ENCODE measurements around the gene CTBP2. TPM values are rescaled to one million over a fixed set of nuclear protein-coding genes. Genes with fewer than 3 reads are reported as not detected.

The CTBP2 gene
- total and polyA plus RNA-seq, 10 of the 15 experiments (the other 5 are each of a cell fraction or from before 2014, with no cell fraction given) = 0.02 to 0.72 (median 0.06) TPM; not detected in 2

DNA sequence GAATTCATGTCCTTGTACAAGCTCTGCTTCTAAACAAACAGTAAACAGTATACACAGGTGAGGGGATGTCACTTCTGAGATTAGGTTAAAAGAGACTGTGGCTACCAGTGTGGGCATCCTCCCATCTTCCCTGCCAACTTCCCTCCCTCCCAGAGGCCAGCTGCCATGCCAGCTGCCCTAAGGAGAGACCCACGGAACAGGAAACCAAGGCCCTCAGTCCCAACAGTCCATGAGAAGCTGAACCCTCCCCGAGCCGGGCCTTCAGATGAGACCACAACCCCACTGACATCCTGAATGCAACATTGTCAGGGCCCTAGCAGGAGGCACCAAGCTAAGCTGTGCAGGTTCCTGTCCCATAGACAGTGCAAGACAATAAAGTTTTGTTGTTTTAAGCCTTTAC is 106.1 kb downstream of the CTBP2 start:
- no peak for DNase-seq (ENCODE audit: low read depth, low spot score)
- Histone ChIP-seq H2AFZ (ENCODE audit: control insufficient read depth, low read depth, low read length) (no peak overlapping the region), H3K9ac (ENCODE audit: control insufficient read depth, insufficient read depth, low read length) (no peak overlapping the region), H3K9me3 (replicated peaks; ENCODE audit: control insufficient read depth, insufficient read depth, low read length) (peaks cover 1% of the 10 kb centered on the region; the same call in 2 of the 3 replicates), H3K27ac (ENCODE audit: control insufficient read depth, insufficient read depth) (no peak overlapping the region), H3K4me3 (no peak overlapping the region), H4K20me1 (ENCODE audit: control insufficient read depth, insufficient read depth) (no peaks in the 10 kb centered on the region), H3K27me3 (replicated peaks in 1 of 2; ENCODE audit: control insufficient read depth in 2 of 2, insufficient read depth in 2 of 2, low read length in 1 of 2) (peaks cover 2 to 13% of the 10 kb centered on the region in 2 experiments), H3K79me2 (ENCODE audit: control insufficient read depth, insufficient read depth, low read length) (no peaks in the 10 kb centered on the region), H3K4me2 (ENCODE audit: control insufficient read depth, insufficient read depth) (no peak overlapping the region), H3K4me1 (ENCODE audit: control insufficient read depth, insufficient read depth, low read length) (peaks cover 10% of the 10 kb centered on the region; the same call in 1 of the 2 replicates), H3K36me3 (ENCODE audit: control insufficient read depth in 2 of 2, insufficient read depth in 2 of 2, low read length in 1 of 2) (no peaks in the 10 kb centered on the region)
- BruUV-seq (replicated peaks) = no TSS peak
- WGBS (ENCODE audit: insufficient coverage, insufficient replicate concordance, low lambda C conversion rate, missing lambda C conversion rate) = 28% methylated on average over 3 of the region's 3 CpGs
- ChIA-PET CTCF (no interaction called here), POLR2A (no interaction called here), RAD21 (ENCODE audit: unreplicated experiment) (no interaction called here), SMC1A (ENCODE audit: uncharacterized antibody, unreplicated experiment) (no interaction called here)
- no peak for FAIRE-seq
- intact Hi-C loops (cut with micrococcal nuclease; ENCODE audit: unreplicated experiment) = no loop called here
- ATAC-seq = no peak
- no peak for TF ChIP-seq CHD2 (IDR thresholded peaks at IDR 0.05; ENCODE audit: borderline replicate concordance, low read depth, low read length)
- TF ChIP-seq, protein P1, sequence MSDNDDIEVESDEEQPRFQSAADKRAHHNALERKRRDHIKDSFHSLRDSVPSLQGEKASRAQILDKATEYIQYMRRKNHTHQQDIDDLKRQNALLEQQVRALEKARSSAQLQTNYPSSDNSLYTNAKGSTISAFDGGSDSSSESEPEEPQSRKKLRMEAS (IDR thresholded peaks at IDR 0.05; ENCODE audit: low read depth, low read length) = no peak
- in situ Hi-C loops (cut with MboI) = no loop called here

DNA sequence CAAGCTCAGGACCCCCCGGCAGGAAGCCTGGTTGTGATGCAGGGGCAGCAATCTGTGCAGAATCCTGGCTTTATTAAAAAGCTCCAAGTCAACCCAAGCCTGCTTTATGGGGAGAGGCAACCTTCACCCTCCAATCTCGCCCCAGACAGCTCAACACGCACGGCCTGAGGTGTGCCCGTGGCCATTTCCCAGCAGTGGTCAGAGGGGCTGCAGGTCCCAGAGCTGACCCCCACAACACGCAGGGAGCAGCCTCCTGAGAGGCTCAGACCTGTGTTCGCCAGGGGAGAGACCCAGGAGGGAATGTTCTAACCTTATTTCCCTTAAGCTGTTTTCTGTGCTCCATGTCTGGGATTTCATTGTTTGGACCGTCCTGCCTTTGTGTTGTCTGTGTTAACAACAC is 108.2 kb downstream of the CTBP2 start:
- POLR2A ChIA-PET = no interaction called here
- H4K20me1 ChIP-seq (ENCODE audit: control insufficient read depth, insufficient read depth) = no peaks in the 10 kb centered on the region
- CTCF ChIA-PET = no interaction called here

More for the DNA sequence above, 108.2 kb downstream of the CTBP2 start:
- SMC1A ChIA-PET (ENCODE audit: uncharacterized antibody, unreplicated experiment) = no interaction called here
- 16% methylated on average over 8 of the region's 8 CpGs for WGBS (ENCODE audit: insufficient coverage, insufficient replicate concordance, low lambda C conversion rate, missing lambda C conversion rate)
- no peaks in the 10 kb centered on the region for H3K36me3 ChIP-seq (ENCODE audit: control insufficient read depth in 2 of 2, insufficient read depth in 2 of 2, low read length in 1 of 2)
- no peaks in the 10 kb centered on the region for H3K79me2 ChIP-seq (ENCODE audit: control insufficient read depth, insufficient read depth, low read length)
- RAD21 ChIA-PET (ENCODE audit: unreplicated experiment) = no interaction called here
- H3K4me1 ChIP-seq (ENCODE audit: control insufficient read depth, insufficient read depth, low read length) = peaks cover 4% of the 10 kb centered on the region; the same call in 1 of the 2 replicates
- peaks cover 2 to 13% of the 10 kb centered on the region in 2 experiments for H3K27me3 ChIP-seq (replicated peaks in 1 of 2; ENCODE audit: control insufficient read depth in 2 of 2, insufficient read depth in 2 of 2, low read length in 1 of 2)
- BruUV-seq (replicated peaks) = no TSS peak
- DNase-seq (ENCODE audit: low read depth, low spot score) (no peak), ATAC-seq (no peak), FAIRE-seq (no peak)
- intact Hi-C loops (cut with micrococcal nuclease; ENCODE audit: unreplicated experiment) (no loop called here), in situ Hi-C loops (cut with MboI) (no loop called here)
- no peak overlapping the region for H3K4me2 ChIP-seq (ENCODE audit: control insufficient read depth, insufficient read depth)
- no peak overlapping the region for H3K9ac ChIP-seq (ENCODE audit: control insufficient read depth, insufficient read depth, low read length)
- H3K4me3 ChIP-seq = no peak overlapping the region
- no peak overlapping the region for H3K27ac ChIP-seq (ENCODE audit: control insufficient read depth, insufficient read depth)
- TF ChIP-seq RB1 (IDR thresholded peaks at IDR 0.05; ENCODE audit: borderline replicate concordance) (no peak), CHD1 (IDR thresholded peaks at IDR 0.05; ENCODE audit: low read depth, low read length) (no peak), ZBED1 (IDR thresholded peaks at IDR 0.05; ENCODE audit: borderline replicate concordance) (no peak)
- TF ChIP-seq, protein P2, sequence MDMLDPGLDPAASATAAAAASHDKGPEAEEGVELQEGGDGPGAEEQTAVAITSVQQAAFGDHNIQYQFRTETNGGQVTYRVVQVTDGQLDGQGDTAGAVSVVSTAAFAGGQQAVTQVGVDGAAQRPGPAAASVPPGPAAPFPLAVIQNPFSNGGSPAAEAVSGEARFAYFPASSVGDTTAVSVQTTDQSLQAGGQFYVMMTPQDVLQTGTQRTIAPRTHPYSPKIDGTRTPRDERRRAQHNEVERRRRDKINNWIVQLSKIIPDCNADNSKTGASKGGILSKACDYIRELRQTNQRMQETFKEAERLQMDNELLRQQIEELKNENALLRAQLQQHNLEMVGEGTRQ (IDR thresholded peaks at IDR 0.05; ENCODE audit: borderline replicate concordance, low read depth, low read length) = no peak
- TF ChIP-seq, protein P3, sequence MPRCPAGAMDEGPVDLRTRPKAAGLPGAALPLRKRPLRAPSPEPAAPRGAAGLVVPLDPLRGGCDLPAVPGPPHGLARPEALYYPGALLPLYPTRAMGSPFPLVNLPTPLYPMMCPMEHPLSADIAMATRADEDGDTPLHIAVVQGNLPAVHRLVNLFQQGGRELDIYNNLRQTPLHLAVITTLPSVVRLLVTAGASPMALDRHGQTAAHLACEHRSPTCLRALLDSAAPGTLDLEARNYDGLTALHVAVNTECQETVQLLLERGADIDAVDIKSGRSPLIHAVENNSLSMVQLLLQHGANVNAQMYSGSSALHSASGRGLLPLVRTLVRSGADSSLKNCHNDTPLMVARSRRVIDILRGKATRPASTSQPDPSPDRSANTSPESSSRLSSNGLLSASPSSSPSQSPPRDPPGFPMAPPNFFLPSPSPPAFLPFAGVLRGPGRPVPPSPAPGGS (IDR thresholded peaks at IDR 0.05; ENCODE audit: borderline replicate concordance, insufficient read depth, low read depth, low read length, poor library complexity, severe bottlenecking) = no peak
- no peaks in the 10 kb centered on the region; the same call in 1 of the 3 replicates for H3K9me3 ChIP-seq (replicated peaks; ENCODE audit: control insufficient read depth, insufficient read depth, low read length)
- no peak overlapping the region for H2AFZ ChIP-seq (ENCODE audit: control insufficient read depth, low read depth, low read length)

Data from GM12878 (cell line).